CMK (cell line): ENCODE results near the gene PARP3.
"Not testable (repeated sequence)": the region's sequence is repeated elsewhere in the genome, so short reads cannot be mapped to it uniquely, and the experiment has no call there.

Experiments
- DNase-seq: peaks from one replicate; pipeline ENCODE4 v3.0.0-alpha.2; 2010; ENCODE audit warnings: low read depth

Gene PARP3

GRCh38 chr3:51985063-51985462 lies 42.9 kb downstream of the PARP3 start:
- DNase-seq, result no peak

DNA sequence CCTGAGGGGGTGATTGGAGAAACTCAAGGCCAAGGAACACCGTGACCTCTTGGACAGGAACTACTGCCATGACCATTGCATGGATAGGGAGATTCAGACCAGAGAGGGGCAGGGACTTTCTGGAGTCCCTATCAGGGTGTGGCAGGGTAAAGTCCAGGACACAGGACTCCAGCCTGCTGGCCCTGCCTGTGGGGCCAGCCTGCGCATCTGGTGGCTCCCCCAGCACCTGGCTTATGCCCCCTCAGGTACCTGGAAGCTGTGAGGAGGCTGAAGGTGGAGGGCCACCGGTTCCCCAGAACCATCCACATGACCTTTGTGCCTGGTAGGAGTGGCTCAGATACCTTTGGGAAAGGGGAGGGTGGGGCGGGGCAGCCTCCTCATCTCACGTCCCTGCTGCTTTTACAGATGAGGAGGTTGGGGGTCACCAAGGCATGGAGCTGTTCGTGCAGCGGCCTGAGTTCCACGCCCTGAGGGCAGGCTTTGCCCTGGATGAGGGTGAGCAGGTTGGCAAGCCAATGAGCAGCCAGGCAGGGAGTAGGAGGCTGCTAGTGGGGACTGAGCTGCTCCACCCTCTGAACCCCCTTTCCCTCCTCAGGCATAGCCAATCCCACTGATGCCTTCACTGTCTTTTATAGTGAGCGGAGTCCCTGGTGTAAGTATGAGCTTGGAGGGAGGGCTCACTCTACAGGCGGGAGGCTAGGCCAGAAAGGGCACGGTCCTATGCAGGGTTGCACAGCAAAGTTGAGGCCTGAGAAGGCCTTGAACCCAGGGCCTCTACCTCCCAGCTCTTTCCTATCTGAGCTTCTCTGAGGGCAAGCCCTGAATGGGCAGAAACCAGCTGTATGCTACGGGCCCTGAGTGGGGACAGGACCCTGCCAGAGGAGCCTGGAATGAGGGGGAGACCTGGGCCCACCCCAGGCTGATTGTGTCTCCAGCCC lies 44.1 kb downstream of the PARP3 start:
- no peak for DNase-seq

DNA sequence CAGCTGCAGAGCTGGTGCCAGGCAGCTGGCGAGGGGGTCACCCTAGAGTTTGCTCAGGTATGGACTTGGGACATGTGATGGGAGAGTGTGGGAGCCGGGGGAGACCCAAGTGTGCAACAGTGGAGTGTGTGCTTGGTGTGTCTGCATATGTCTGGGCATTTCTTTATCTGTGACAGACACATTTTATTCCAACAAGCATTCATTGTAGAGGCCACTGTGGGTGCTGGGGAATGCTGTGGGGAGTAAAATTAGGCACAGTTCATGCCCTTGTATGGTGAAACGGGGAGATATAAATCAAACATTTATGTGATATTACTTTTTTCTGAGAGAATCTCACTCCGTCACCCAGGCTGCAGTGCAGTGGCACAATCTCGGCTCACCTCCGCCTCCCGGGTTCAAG lies 45.4 kb downstream of the PARP3 start:
- DNase-seq, result no peak

DNA sequence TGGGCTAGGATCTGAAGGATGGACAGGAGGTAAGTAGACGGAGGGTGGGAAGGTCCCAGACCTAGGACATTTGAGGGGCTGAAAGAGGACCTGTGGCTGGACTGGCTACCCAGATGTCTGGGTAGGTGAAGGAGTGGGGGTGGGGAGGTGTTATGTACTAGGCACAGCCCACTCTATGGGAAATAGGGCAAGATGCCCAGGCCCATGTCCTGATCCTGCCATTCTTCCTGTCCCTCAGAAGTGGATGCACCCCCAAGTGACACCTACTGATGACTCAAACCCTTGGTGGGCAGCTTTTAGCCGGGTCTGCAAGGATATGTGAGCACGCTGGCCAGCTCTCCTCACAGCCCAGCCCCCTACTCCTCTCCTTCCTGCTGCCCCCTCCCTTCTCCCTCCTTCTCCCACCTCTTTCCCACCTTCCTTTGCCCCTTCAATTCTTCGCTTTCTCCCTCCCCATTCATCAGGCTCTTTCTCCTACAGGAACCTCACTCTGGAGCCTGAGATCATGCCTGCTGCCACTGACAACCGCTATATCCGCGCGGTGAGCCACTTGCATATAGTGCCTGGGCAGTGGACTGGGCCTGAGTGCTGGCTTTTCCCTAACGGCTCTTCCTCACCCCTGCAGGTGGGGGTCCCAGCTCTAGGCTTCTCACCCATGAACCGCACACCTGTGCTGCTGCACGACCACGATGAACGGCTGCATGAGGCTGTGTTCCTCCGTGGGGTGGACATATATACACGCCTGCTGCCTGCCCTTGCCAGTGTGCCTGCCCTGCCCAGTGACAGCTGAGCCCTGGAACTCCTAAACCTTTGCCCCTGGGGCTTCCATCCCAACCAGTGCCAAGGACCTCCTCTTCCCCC lies 46.4 kb downstream of the PARP3 start:
- DNase-seq, result no peak

DNA sequence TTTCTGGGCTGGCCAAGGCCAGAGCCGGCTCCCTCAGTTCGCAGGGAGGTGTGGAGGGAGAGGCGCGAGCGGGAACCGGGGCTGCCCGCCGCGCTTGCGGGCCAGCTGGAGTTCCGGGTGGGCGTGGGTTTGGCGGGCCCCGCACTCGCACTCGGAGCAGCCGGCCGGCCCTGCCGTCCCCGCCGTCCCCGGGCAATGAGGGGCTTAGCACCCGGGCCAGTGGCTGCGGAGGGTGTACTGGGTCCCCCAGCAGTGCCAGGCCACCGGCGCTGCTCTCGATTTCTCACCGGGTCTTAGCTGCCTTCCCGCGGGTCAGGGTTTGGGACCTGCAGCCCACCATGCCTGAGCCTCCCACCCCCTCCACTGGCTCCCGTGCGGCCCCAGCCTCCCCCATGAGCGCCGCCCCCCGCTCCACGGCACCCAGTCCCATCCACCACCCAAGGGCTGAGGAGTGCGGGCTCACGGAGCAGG lies 48.4 kb downstream of the PARP3 start:
- DNase-seq, result not testable (repeated sequence)

GRCh38 chr3:51992017-51992682 lies 50.0 kb downstream of the PARP3 start:
- DNase-seq, result no peak

DNA sequence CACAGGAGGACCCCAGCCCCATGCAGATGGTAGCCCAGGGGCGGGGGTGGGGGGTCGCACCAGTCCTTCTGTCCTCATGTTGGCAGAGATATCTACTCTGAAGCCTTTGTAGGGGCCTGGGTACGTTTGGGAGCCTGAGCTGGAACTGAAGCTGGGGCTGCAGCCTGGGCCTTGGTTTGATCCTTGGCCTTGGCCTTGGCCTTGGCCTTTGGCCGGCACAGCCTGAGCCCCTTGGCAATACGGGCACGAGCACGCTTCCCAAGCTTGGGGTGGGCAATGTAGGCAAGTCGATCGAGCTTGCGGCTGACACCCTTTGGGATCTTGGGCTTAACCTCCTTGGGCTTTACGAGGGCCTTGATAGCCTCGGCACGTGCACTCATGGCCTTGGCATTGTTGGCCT lies 51.5 kb downstream of the PARP3 start:
- not testable (repeated sequence) for DNase-seq

DNA sequence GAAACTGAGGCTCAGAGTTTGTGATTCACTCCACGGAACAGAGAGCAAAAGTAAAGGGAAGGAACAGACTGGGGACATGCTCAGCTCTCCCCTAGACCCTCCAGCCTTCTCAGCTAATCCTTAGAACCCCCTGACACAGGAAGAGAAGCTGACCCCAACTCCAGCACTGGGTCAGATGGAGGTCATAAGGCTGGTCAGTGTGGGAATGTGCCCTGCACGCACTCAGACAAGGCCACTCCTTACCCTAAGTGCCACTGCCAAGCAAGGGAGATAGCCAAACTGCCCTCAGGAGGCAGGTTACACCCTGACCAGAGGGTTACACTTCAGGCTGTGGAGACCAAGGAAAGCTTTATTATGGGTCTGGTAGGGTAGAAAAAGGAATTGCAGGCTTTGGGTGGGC lies 52.4 kb downstream of the PARP3 start:
- DNase-seq, result no peak

DNA sequence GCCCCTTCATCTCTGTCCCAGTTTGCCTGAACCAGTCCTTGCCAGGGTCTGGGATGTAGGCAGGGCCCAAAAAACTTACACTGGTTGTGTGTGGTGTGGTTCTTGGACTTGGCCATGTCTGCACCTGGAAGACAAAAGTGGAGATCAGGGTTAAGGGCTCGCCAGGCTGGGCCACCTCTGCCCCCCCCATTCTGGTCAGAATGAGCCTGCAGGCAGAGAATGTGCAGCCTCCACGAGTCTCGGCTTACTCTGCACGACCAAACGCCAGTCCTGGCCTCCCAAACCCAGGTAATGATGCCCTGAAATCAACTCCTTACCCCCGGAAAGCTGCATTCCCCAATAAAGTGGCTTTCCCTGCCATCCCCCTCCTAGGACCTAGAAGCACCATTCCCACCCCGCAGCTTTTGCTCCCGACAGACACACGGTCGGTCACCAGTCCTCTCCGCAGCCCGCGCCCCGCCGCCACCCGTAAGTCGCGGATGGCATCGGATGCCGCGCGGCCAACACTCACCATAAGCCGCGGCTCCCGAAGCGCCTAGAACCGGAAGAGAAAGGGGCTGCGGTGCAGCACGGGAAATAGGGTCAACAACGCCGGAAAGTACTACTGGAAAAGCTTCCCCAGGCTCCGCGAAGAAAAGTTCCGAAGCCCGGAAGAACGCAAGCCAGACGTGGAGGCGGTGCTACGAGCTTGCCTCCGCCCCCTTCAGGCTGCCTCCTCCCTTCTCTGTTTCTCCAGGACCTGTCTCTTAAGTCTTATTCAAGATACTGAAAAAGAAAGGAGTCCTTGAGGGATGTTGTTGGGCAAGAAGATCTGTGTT lies 53.4 kb downstream of the PARP3 start, which contains the start of gene RPL29:
TSS of gene RPL29 (minus strand) at position 550 of the 818 bp plus-strand sequence. CDS start at position 116, 434 bp downstream.
- DNase-seq, result peak; percentile 93

DNA sequence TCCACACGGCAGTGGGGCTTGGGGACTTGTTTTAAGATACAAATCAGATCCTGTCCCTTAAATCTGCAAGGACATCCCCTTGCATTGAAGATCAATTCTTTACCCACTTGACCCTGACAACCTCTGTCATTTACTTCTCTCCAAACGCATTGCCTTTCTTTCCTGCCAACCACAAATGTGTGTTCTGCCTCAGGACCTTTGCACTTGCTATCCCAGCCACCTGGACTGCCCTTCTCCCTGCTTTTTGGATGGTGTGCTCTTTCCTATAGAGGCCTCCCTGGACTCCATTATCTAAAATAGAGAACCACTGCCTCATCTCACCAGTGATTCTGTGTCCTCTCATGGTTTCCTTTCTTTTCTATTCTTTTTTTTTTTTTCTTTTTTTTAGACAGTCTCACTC lies 55.0 kb downstream of the PARP3 start:
- DNase-seq, result no peak

- no peak for DNase-seq
Measured at GRCh38 chr3:51997935-51998596, 55.9 kb downstream of the PARP3 start.
